ENCODE results near the gene MMP17. TPM values are rescaled to one million over a fixed set of nuclear protein-coding genes. Genes with fewer than 3 reads are reported as not detected.
"Not testable (repeated sequence)": the region's sequence is repeated elsewhere in the genome, so short reads cannot be mapped to it uniquely, and the experiment has no call there.

MMP17 gene
- total RNA-seq, 1 donor from 2014 or later: 14.1 TPM

DNA sequence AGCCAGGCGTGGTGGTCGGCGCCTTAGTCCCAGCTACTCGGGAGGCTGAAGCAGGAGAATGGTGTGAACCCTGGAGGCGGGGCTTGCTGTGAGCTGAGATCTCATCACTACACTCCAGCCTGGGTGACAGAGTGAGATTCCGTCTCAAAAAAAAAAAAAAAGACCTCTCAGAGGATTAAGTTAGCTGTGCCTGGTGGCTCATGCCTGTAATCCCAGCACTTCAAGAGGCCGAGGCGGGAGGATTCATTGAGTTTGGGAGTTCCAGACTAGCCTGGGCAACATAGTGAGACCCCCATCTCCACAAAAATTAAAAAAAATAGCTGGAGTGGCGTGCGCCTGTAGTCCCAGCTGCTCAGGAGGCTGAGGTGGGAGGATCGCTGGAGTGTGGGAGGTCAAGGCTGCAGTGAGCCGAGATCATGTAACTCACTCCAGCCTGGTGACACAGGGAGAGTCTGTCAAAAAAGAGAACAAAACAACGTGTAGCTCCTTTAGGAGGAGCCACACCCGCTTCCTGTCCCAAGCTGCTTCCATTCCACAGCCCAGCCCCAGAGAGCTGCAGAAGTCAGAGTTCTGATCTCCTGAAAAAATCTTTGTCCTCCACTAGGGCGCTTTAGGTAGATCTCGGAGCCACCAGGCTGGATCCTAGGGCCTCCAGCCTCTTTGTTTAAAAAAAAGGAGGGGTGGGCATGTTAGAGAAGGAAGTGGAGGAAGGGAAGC lies 54.8 kb downstream of the MMP17 start:
- no peak for TF ChIP-seq CTCF (conservative IDR thresholded peaks at IDR 0.05)
- H3K9me3 Mint-ChIP-seq: no peaks in the 10 kb centered on the region
- no peaks in the 10 kb centered on the region for H3K4me1 Mint-ChIP-seq (ENCODE audit: unreplicated experiment)
- H3K27ac Mint-ChIP-seq: peak overlapping the region; percentile 85
- no peaks in the 10 kb centered on the region for H3K36me3 Mint-ChIP-seq
- DNase-seq (ENCODE audit: extremely low spot score, unreplicated experiment): no peak
- H3K4me3 Mint-ChIP-seq: peak overlapping the region; percentile 34
- no peaks in the 10 kb centered on the region for H3K27me3 Mint-ChIP-seq

GRCh38 chr12:131883521-131883900 lies 55.3 kb downstream of the MMP17 start:
- TF ChIP-seq CTCF (conservative IDR thresholded peaks at IDR 0.05): no peak
- DNase-seq (ENCODE audit: extremely low spot score, unreplicated experiment): no peak
- no peaks in the 10 kb centered on the region for H3K4me1 Mint-ChIP-seq (ENCODE audit: unreplicated experiment)
- no peaks in the 10 kb centered on the region for H3K27me3 Mint-ChIP-seq
- no peaks in the 10 kb centered on the region for H3K36me3 Mint-ChIP-seq
- H3K9me3 Mint-ChIP-seq: no peaks in the 10 kb centered on the region
- H3K27ac Mint-ChIP-seq: peak overlapping the region; percentile 85
- no peak overlapping the region for H3K4me3 Mint-ChIP-seq

DNA sequence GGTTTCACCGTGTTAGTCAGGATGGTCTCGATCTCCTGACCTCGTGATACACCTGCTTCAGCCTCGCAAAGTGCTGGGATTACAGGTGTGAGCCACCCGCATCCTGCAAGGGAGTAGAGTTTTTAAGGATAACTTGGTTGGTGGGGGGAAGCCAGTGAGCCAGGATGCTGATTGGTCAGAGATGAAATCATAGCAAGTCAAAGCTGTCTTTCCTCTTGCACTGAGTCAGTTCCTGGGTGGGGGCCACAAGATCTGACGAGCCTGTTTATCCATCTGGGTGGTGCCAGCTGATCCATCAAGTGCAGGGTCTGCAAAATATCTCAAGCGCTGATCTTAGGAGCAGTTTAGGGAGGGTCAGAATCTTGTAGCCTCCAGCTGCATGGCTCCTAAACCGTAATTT lies 56.9 kb downstream of the MMP17 start:
- not testable (repeated sequence) for H3K4me1 Mint-ChIP-seq (ENCODE audit: unreplicated experiment); H3K27ac Mint-ChIP-seq; DNase-seq (ENCODE audit: extremely low spot score, unreplicated experiment); H3K36me3 Mint-ChIP-seq; H3K27me3 Mint-ChIP-seq; H3K9me3 Mint-ChIP-seq; H3K4me3 Mint-ChIP-seq

- Mint-ChIP-seq H3K27ac (no peak overlapping the region), H3K36me3 (no peaks in the 10 kb centered on the region), H3K4me3 (no peak overlapping the region), H3K27me3 (peaks cover 6% of the 10 kb centered on the region), H3K9me3 (no peaks in the 10 kb centered on the region), H3K4me1 (ENCODE audit: unreplicated experiment) (peaks cover 7% of the 10 kb centered on the region)
- no peak for TF ChIP-seq CTCF (conservative IDR thresholded peaks at IDR 0.05)
- DNase-seq (ENCODE audit: extremely low spot score, unreplicated experiment): no peak
Measured at GRCh38 chr12:131885543-131886057, 57.4 kb downstream of the MMP17 start.

DNA sequence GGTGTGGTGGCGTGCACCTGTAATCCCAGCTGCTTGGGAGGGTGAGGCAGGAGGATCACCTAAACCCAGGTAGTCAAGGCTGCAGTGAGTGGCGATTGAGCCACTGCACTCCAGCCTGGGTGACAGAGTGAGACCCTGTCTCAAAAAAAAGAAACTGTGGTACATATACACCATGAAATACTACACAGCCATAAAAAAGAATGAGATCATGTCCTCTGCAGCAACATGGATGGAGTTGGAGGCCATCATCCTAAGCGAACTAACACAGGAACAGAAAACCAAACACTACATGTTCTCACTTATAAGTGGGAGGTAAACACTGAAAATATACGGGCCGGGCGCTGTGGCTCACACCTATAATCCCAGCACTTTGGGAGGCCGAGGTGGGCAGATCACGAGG lies 63.5 kb downstream of the MMP17 start:
- not testable (repeated sequence) for DNase-seq (ENCODE audit: extremely low spot score, unreplicated experiment); H3K27me3 Mint-ChIP-seq; H3K36me3 Mint-ChIP-seq; H3K4me3 Mint-ChIP-seq; H3K9me3 Mint-ChIP-seq; H3K27ac Mint-ChIP-seq
- peaks cover 11% of the 10 kb centered on the region for H3K4me1 Mint-ChIP-seq (ENCODE audit: unreplicated experiment)

DNA sequence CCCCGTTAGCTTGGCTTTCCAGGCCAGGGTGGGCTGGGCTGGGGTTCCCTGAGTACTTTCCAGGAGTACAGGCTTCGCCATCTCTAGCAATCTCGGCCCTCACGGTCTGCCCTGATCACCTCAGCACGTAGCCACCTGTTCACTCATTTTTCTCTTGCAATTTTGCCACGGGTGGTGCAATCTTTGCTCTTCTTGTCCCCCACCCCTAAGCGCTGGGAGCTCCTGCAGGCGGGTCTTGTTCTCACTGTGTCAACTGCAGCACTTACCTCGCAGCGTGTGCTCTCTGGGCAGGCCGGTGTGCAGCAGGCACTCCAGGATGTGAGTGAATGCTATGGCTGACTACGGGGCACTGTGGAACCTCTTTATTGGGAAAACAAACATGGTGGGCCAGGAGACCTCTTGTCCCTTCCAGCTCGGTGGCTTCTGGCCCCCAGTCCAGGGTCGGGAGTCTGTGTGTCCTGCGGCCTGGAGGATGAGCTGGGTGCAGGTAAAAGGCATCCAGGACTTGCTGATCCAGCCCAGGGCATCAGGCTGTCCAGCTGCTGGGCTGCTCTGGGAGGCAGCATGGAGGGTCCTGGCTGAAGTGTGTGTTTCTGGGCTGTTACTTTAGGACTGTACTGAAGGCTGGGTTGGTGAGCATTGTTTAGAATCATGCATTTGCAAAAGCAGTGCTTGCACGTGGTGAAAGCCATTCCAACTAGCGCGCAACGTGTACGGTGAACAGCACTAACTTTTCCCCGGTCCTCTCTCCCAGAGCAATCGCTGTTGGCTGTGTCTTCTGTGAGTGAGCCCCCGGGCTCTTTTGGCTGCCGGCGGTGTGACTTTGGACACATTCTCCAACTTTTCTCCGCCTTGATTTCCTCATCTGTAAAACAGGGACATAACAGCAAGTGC lies 64.8 kb downstream of the MMP17 start:
- TF ChIP-seq CTCF (conservative IDR thresholded peaks at IDR 0.05): no peak
- DNase-seq (ENCODE audit: extremely low spot score, unreplicated experiment): no peak
- peak overlapping the region; percentile 60 for H3K27ac Mint-ChIP-seq
- H3K4me1 Mint-ChIP-seq (ENCODE audit: unreplicated experiment): peaks cover 13% of the 10 kb centered on the region
- H3K36me3 Mint-ChIP-seq: no peaks in the 10 kb centered on the region
- peaks cover 6% of the 10 kb centered on the region for H3K27me3 Mint-ChIP-seq
- H3K9me3 Mint-ChIP-seq: no peaks in the 10 kb centered on the region
- peak overlapping the region; percentile 64 for H3K4me3 Mint-ChIP-seq

Data from type B pancreatic cell (in vitro differentiated cells).